Measurements from ENCODE around the gene TEX261.
A peak's percentile ranks its signal among the peaks of the same experiment; 100 is the strongest.

DNA sequence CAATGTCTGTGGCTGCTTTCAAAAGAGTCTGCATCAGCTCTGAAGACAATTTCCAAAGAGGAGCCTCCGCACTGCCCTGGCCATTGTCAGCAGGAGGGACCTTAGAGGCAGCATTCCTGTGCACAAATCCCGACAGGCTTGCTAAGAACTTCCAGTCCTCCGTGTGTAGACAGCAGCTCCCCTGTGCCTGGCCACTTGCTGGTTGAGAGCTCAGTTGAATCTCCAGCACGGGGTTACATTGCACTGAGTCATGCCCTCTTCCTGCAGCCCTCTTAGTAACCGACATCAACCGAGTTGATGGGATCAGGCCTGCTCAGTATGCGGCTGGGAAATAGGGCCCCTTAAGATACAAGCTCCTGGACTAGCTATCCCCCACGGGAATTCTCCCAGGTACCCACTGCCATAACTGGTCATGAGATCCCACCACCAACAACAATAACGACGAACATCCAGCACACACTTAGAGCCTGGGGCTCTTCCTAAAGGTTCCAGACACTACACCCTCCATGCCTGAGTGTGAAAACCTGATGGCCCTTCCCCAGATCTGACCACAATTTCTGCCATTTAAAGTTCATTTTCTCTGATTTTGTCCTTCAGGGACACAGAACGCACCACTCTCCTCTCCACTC lies 47.0 kb downstream of the TEX261 start:
- TF ChIP-seq, protein P1, sequence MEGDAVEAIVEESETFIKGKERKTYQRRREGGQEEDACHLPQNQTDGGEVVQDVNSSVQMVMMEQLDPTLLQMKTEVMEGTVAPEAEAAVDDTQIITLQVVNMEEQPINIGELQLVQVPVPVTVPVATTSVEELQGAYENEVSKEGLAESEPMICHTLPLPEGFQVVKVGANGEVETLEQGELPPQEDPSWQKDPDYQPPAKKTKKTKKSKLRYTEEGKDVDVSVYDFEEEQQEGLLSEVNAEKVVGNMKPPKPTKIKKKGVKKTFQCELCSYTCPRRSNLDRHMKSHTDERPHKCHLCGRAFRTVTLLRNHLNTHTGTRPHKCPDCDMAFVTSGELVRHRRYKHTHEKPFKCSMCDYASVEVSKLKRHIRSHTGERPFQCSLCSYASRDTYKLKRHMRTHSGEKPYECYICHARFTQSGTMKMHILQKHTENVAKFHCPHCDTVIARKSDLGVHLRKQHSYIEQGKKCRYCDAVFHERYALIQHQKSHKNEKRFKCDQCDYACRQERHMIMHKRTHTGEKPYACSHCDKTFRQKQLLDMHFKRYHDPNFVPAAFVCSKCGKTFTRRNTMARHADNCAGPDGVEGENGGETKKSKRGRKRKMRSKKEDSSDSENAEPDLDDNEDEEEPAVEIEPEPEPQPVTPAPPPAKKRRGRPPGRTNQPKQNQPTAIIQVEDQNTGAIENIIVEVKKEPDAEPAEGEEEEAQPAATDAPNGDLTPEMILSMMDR (IDR thresholded peaks at IDR 0.05): no peak
- TF ChIP-seq POLR2AphosphoS5 (IDR thresholded peaks at IDR 0.05; ENCODE audit: low read depth, low read length): no peak
- TF ChIP-seq, protein P2, sequence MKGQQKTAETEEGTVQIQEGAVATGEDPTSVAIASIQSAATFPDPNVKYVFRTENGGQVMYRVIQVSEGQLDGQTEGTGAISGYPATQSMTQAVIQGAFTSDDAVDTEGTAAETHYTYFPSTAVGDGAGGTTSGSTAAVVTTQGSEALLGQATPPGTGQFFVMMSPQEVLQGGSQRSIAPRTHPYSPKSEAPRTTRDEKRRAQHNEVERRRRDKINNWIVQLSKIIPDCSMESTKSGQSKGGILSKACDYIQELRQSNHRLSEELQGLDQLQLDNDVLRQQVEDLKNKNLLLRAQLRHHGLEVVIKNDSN (IDR thresholded peaks at IDR 0.05; ENCODE audit: borderline replicate concordance, low read depth): no peak
- TF ChIP-seq RAD21 (IDR thresholded peaks at IDR 0.05; ENCODE audit: low read length): no peak
- TF ChIP-seq YY1 (IDR thresholded peaks at IDR 0.05; ENCODE audit: low read depth): peak; percentile 51; the same call in 1 of the 2 replicates
- TF ChIP-seq NRF1 (IDR thresholded peaks at IDR 0.05; ENCODE audit: low read depth, low read length): no peak
- TF ChIP-seq RFX5 (IDR thresholded peaks at IDR 0.05; ENCODE audit: low read length): no peak
- TF ChIP-seq JUND (IDR thresholded peaks at IDR 0.05): no peak
- TF ChIP-seq EZH2phosphoT487 (IDR thresholded peaks at IDR 0.05; ENCODE audit: borderline replicate concordance, low read depth): no peak
- TF ChIP-seq ELF1 (IDR thresholded peaks at IDR 0.05): no peak
- no peak for TF ChIP-seq GABPA (IDR thresholded peaks at IDR 0.05; ENCODE audit: low read depth)
- no peak for TF ChIP-seq SMC3 (IDR thresholded peaks at IDR 0.05; ENCODE audit: low read depth, low read length)
- no peak for TF ChIP-seq FOXM1 (IDR thresholded peaks at IDR 0.05; ENCODE audit: low read depth)
